CD14-positive monocyte (primary cell): Measurements from ENCODE around the gene BACE2. TPM values are rescaled to one million over a fixed set of nuclear protein-coding genes. Genes with fewer than 3 reads are reported as not detected.

Source experiments
- DNase-seq, 3 donors: peaks; one replicate each; pipeline ENCODE4 v3.0.0-alpha.2; 2011 to 2022
- H2AFZ ChIP-seq: 2 replicates; pipeline ENCODE4 v1.6.0; 2012; ENCODE audit warnings: mild to moderate bottlenecking, low read depth, low read length, inconsistent platforms; ENCODE audit not compliant: insufficient read depth, poor library complexity, severe bottlenecking
- H3K27ac ChIP-seq, 2 donors: 1 replicate in 1 of 2; 2 replicates in 1 of 2; pipeline ENCODE4 v1.5.1; 2012 to 2013; ENCODE audit warnings: low read length in 2 of 2, control low read depth in 1 of 2, inconsistent platforms in 1 of 2, low read depth in 1 of 2, mild to moderate bottlenecking in 1 of 2
- H3K27me3 ChIP-seq, 2 donors: one replicate each; pipeline versions ENCODE4 v1.6.0 to v1.6.1; 2011 to 2013; ENCODE audit warnings: low read length in 2 of 2; ENCODE audit not compliant: control insufficient read depth in 2 of 2, insufficient read depth in 2 of 2
- H3K36me3 ChIP-seq, 2 donors: replicated peaks in 1 of 2; 1 replicate in 1 of 2; 2 replicates in 1 of 2; pipeline versions ENCODE4 v1.5.1 to v1.6.1; 2012 to 2013; ENCODE audit warnings: low read length in 2 of 2, control low read depth in 1 of 2, inconsistent platforms in 1 of 2, mild to moderate bottlenecking in 1 of 2; ENCODE audit not compliant: insufficient read depth in 2 of 2, control insufficient read depth in 1 of 2
- H3K4me1 ChIP-seq, 2 donors: 1 replicate in 1 of 2; 2 replicates in 1 of 2; pipeline versions ENCODE4 v1.5.1 to v1.6.1; 2012 to 2013; ENCODE audit warnings: low read length in 2 of 2, control low read depth in 1 of 2, inconsistent platforms in 1 of 2, mild to moderate bottlenecking in 1 of 2, moderate library complexity in 1 of 2; ENCODE audit not compliant: insufficient read depth in 2 of 2, control insufficient read depth in 1 of 2
- H3K4me2 ChIP-seq: replicated peaks from 2 replicates; pipeline ENCODE3; 2012; ENCODE audit warnings: low read length, moderate library complexity, mild to moderate bottlenecking; ENCODE audit not compliant: poor library complexity, severe bottlenecking; ENCODE audit errors: extremely low read depth
- H3K4me3 ChIP-seq, 3 experiments: fragments of 200-600 bp in 1 of 3; sonication (generic) in 1 of 3; replicated peaks in 1 of 3; 1 replicate in 2 of 3; 2 replicates in 1 of 3; pipeline ENCODE4 v1.5.1; 2011 to 2013; ENCODE audit warnings: low read length in 3 of 3, mild to moderate bottlenecking in 3 of 3, control low read depth in 2 of 3, low read depth in 2 of 3, inconsistent platforms in 1 of 3, moderate library complexity in 1 of 3
- H3K79me2 ChIP-seq: 2 replicates; pipeline ENCODE4 v1.6.0; 2012; ENCODE audit warnings: mild to moderate bottlenecking, control low read depth, inconsistent platforms, low read length, moderate library complexity; ENCODE audit not compliant: insufficient read depth
- H3K9ac ChIP-seq: 2 replicates; pipeline ENCODE4 v1.6.0; 2017; ENCODE audit warnings: low read length, mild to moderate bottlenecking; ENCODE audit not compliant: insufficient read depth, poor library complexity, severe bottlenecking
- H3K9me3 ChIP-seq, 2 donors: replicated peaks in 1 of 2; 1 replicate in 1 of 2; 2 replicates in 1 of 2; pipeline versions ENCODE4 v1.5.1 to v1.6.1; 2012 to 2013; ENCODE audit warnings: low read length in 2 of 2, control low read depth in 1 of 2; ENCODE audit not compliant: control insufficient read depth in 1 of 2, insufficient read depth in 1 of 2
- H4K20me1 ChIP-seq: 2 replicates; pipeline ENCODE4 v1.6.0; 2012; ENCODE audit warnings: mild to moderate bottlenecking, low read length, control low read depth, moderate library complexity; ENCODE audit not compliant: insufficient read depth
- H3K27ac Mint-ChIP-seq, 7 donors: one replicate each; pipeline ENCODE4 v1.8.0; 2020; ENCODE audit warnings: mild to moderate bottlenecking in 7 of 7, mixed read lengths in 7 of 7, moderate library complexity in 6 of 7, inconsistent platforms in 2 of 7
- H3K27me3 Mint-ChIP-seq, 3 donors: one replicate each; pipeline ENCODE4 v1.8.0; 2021 to 2022; ENCODE audit warnings: low read depth in 3 of 3, mild to moderate bottlenecking in 3 of 3, mixed read lengths in 3 of 3, moderate library complexity in 3 of 3, inconsistent platforms in 1 of 3
- H3K36me3 Mint-ChIP-seq, 2 donors: one replicate each; pipeline ENCODE4 v1.8.0; 2020; ENCODE audit warnings: mixed read lengths in 2 of 2, inconsistent platforms in 1 of 2, mild to moderate bottlenecking in 1 of 2
- H3K4me1 Mint-ChIP-seq: one replicate; pipeline ENCODE4 v1.8.0; 2020; ENCODE audit warnings: mild to moderate bottlenecking, mixed read lengths
- H3K4me3 Mint-ChIP-seq, 2 donors: one replicate each; pipeline ENCODE4 v1.8.0; 2020; ENCODE audit warnings: mild to moderate bottlenecking in 2 of 2, mixed read lengths in 2 of 2, moderate library complexity in 1 of 2
- H3K9me3 Mint-ChIP-seq, 7 donors: one replicate each; pipeline ENCODE4 v1.8.0; 2020 to 2022; ENCODE audit warnings: mixed read lengths in 7 of 7, mild to moderate bottlenecking in 6 of 7, moderate library complexity in 6 of 7, inconsistent platforms in 2 of 7
- CTCF ChIP-seq: fragments of 200-600 bp; IDR thresholded peaks from one replicate; pipeline ENCODE4 v1.8.0; 2022; ENCODE audit warnings: antibody characterized with exemption, mild to moderate bottlenecking
- WGBS: methylation state at CpG from one replicate; pipeline ENCODE4 v1.1.5; 2013; ENCODE audit warnings: missing lambda C conversion rate; ENCODE audit not compliant: insufficient coverage; 5-methylcytosine and 5-hydroxymethylcytosine counted together
- intact Hi-C, 2 donors: fragments of 100-400 bp; cut with micrococcal nuclease; formaldehyde crosslinking; loops; one replicate each; pipeline versions ENCODE4 v1.15.0 to v1.15.1; 2023
- polyA plus RNA-seq, 3 donors: library from polyadenylated mRNA; depleted of rRNA in 1 of 3; unstranded in 2 of 3; stranded (reverse) in 1 of 3; fragments of 300-500 nt in 2 of 3; fragments of >200 nt in 1 of 3; fragmentation: Illumina TruSeq in 2 of 3; gene quantifications; 1 replicate in 2 of 3; 2 replicates in 1 of 3; pipeline ENCODE4 v1.2.3, GENCODE V29; 2012 to 2021

The BACE2 gene
- polyA plus RNA-seq, 3 donors: 0.05 to 0.26 TPM; not detected in 1

GRCh38 chr21:41142051-41142795 lies 25.7 kb upstream of the BACE2 start:
- Histone ChIP-seq H3K27me3 (no peaks in the 10 kb centered on the region), H3K27ac (no peak overlapping the region), H2AFZ (no peak overlapping the region), H3K36me3 (no peaks in the 10 kb centered on the region), H3K9me3 (no peaks in the 10 kb centered on the region), H3K4me3 (no peak overlapping the region), H3K9ac (no peak overlapping the region), H3K4me2 (no peak overlapping the region), H3K79me2 (no peaks in the 10 kb centered on the region), H4K20me1 (no peaks in the 10 kb centered on the region), H3K4me1 (no peaks in the 10 kb centered on the region)
- Mint-ChIP-seq H3K4me3 (no peak overlapping the region), H3K27me3 (peaks cover 0 to 5% (median 0%) of the 10 kb centered on the region in 3 donors), H3K36me3 (no peaks in the 10 kb centered on the region), H3K27ac (peak overlapping the region in 1 of 7 donors; percentile 20), H3K9me3 (peaks cover 0 to 6% (median 0%) of the 10 kb centered on the region in 7 donors), H3K4me1 (no peaks in the 10 kb centered on the region)
- TF ChIP-seq CTCF: no peak
- WGBS: 87% methylated on average over 10 of the region's 15 CpGs
- no peak for DNase-seq
- intact Hi-C loops: no loop called here

GRCh38 chr21:41143596-41144325 lies 24.2 kb upstream of the BACE2 start:
- H2AFZ ChIP-seq: no peak overlapping the region
- no peaks in the 10 kb centered on the region for H3K9me3 ChIP-seq
- no peak for DNase-seq
- H3K27ac ChIP-seq: no peak overlapping the region
- intact Hi-C loops: no loop called here
- no peaks in the 10 kb centered on the region for H3K4me1 Mint-ChIP-seq
- H3K9ac ChIP-seq: no peak overlapping the region
- no peaks in the 10 kb centered on the region for H3K79me2 ChIP-seq
- no peak overlapping the region for H3K4me3 ChIP-seq
- H4K20me1 ChIP-seq: no peaks in the 10 kb centered on the region
- no peak overlapping the region for H3K4me2 ChIP-seq
- no peaks in the 10 kb centered on the region for H3K36me3 Mint-ChIP-seq
- H3K4me1 ChIP-seq: no peaks in the 10 kb centered on the region
- H3K9me3 Mint-ChIP-seq: peaks cover 0 to 6% (median 0%) of the 10 kb centered on the region in 7 donors
- H3K27ac Mint-ChIP-seq: no peak overlapping the region
- WGBS: 92% methylated on average over 8 of the region's 10 CpGs
- H3K4me3 Mint-ChIP-seq: no peak overlapping the region
- no peak for TF ChIP-seq CTCF
- peaks cover 0 to 5% (median 0%) of the 10 kb centered on the region in 3 donors for H3K27me3 Mint-ChIP-seq
- no peaks in the 10 kb centered on the region for H3K27me3 ChIP-seq
- no peaks in the 10 kb centered on the region for H3K36me3 ChIP-seq
